HepG2 (cell line): ENCODE data around the gene THOP1. TPM values are rescaled to one million over a fixed set of nuclear protein-coding genes. Genes with fewer than 3 reads are reported as not detected.

ENCODE experiments used
- ATAC-seq: fragments of 200-7000 bp; cut with Tn5 transposase; 3 replicates; pipeline ENCODE4 v1.9.1; 2020; ENCODE audit warnings: mild to moderate bottlenecking, moderate library complexity
- BruUV-seq: library from RNA; stranded (reverse); fragments of 400-500 nt; replicated peaks from 2 replicates; lab custom pipeline; 2021; lab: Mats Ljungman, UMichigan
- CTCF ChIA-PET: fragments of 300-600 bp; formaldehyde crosslinking; extraction: SDS; loops from one replicate; lab custom pipeline; 2021; ENCODE audit warnings: low total read pairs, inconsistent platforms, low intra/inter-chr PET ratio; lab: Yijun Ruan, JAX
- POLR2A ChIA-PET: fragments of 350-600 bp; sonication (Branson Sonifier 250); formaldehyde crosslinking; loops from one replicate; lab custom pipeline; 2020; ENCODE audit warnings: antibody characterized with exemption, inconsistent platforms; lab: Yijun Ruan, JAX
- DNase-seq: peaks from one replicate; pipeline ENCODE4 v3.0.0-alpha.2; 2015; ENCODE audit warnings: low spot score
- FAIRE-seq: peaks from 3 replicates; lab custom pipeline; 2011; peaks lifted over from hg19 to GRCh38; lab: Jason Lieb, UNC
- H2AFZ ChIP-seq: one replicate; pipeline ENCODE4 v1.6.1; 2011; ENCODE audit warnings: low read length, inconsistent platforms
- H3K27ac ChIP-seq: fragments of 300-600 bp; 3 replicates; pipeline ENCODE4 v1.8.0; 2011; ENCODE audit warnings: mixed run types, mild to moderate bottlenecking, mixed read lengths, low read length, inconsistent platforms; ENCODE audit not compliant: insufficient read depth; ENCODE audit errors: extremely low read length
- H3K27me3 ChIP-seq, 2 experiments: fragments of 200-600 bp in 1 of 2; 2 replicates in 1 of 2; 3 replicates in 1 of 2; pipeline versions ENCODE4 v1.6.0 to v1.8.0; 2011; ENCODE audit warnings: low read length in 2 of 2, mild to moderate bottlenecking in 2 of 2, moderate library complexity in 2 of 2, inconsistent platforms in 1 of 2; ENCODE audit not compliant: insufficient read depth in 2 of 2, control insufficient read depth in 1 of 2
- H3K36me3 ChIP-seq, 2 experiments: fragments of 200-600 bp in 1 of 2; replicated peaks in 1 of 2; 2 replicates in 1 of 2; 3 replicates in 1 of 2; pipeline versions ENCODE4 v1.5.1 to v1.8.0; 2011; ENCODE audit warnings: low read length in 2 of 2, inconsistent platforms in 1 of 2; ENCODE audit not compliant: insufficient read depth in 2 of 2, control insufficient read depth in 1 of 2
- H3K4me1 ChIP-seq: 2 replicates; pipeline ENCODE4 v1.5.1; 2012; ENCODE audit warnings: low read length, inconsistent platforms; ENCODE audit not compliant: insufficient read depth
- H3K4me2 ChIP-seq: 2 replicates; pipeline ENCODE4 v1.6.0; 2011; ENCODE audit warnings: low read depth, low read length, inconsistent platforms
- H3K4me3 ChIP-seq, 3 experiments: fragments of 200-600 bp in 1 of 3; sonication (generic), shearing (Covaris generic) in 1 of 3; replicated peaks in 1 of 3; 2 replicates each; pipeline ENCODE4 v1.5.1; 2011 to 2016; ENCODE audit warnings: low read length in 3 of 3, inconsistent platforms in 2 of 3, low read depth in 2 of 3, mild to moderate bottlenecking in 2 of 3, control low read depth in 1 of 3, mixed read lengths in 1 of 3; ENCODE audit not compliant: insufficient read depth in 1 of 3
- H3K79me2 ChIP-seq: one replicate; pipeline ENCODE4 v1.6.1; 2011; ENCODE audit warnings: low read length, inconsistent platforms; ENCODE audit not compliant: insufficient read depth
- H3K9ac ChIP-seq: 2 replicates; pipeline ENCODE4 v1.6.0; 2011; ENCODE audit warnings: mild to moderate bottlenecking, low read depth, low read length, inconsistent platforms; ENCODE audit not compliant: insufficient read depth
- H3K9me3 ChIP-seq: 2 replicates; pipeline ENCODE4 v1.5.1; 2012; ENCODE audit warnings: mild to moderate bottlenecking, low read length
- H4K20me1 ChIP-seq: 2 replicates; pipeline ENCODE4 v1.6.0; 2011; ENCODE audit warnings: inconsistent platforms, mild to moderate bottlenecking, low read length, moderate library complexity; ENCODE audit not compliant: insufficient read depth
- KLF12 ChIP-seq: sonication (generic); formaldehyde crosslinking; IDR thresholded peaks from 2 replicates; pipeline ENCODE4 v1.4.0; 2020; ENCODE audit warnings: missing genetic modification reagents, borderline replicate concordance
- MAFG ChIP-seq: sonication (generic); formaldehyde crosslinking; IDR thresholded peaks from 2 replicates; pipeline ENCODE4 v1.5.1; 2020; ENCODE audit warnings: mild to moderate bottlenecking, missing genetic modification reagents
- MIER2 ChIP-seq: IDR thresholded peaks from 2 replicates; pipeline ENCODE4 v1.6.1; 2016; ENCODE audit warnings: missing biosample characterization, missing genetic modification reagents
- NR2C2 ChIP-seq: sonication (generic); formaldehyde crosslinking; IDR thresholded peaks from 2 replicates; pipeline ENCODE4 v1.4.0; 2020; ENCODE audit warnings: missing genetic modification reagents, mild to moderate bottlenecking, moderate library complexity, borderline replicate concordance
- PCBP1 ChIP-seq: fragments of 200-400 bp; formaldehyde crosslinking; IDR thresholded peaks from 2 replicates; pipeline ENCODE4 v1.6.1; 2017; ENCODE audit warnings: mild to moderate bottlenecking, low read depth, low read length, borderline replicate concordance
- TCF7L2 ChIP-seq: IDR thresholded peaks from 2 replicates; pipeline ENCODE4 v1.6.1; 2011; ENCODE audit warnings: mild to moderate bottlenecking, low read depth, low read length, moderate library complexity
- ZFAT ChIP-seq: sonication (generic); formaldehyde crosslinking; conservative IDR thresholded peaks from 2 replicates; pipeline ENCODE4 v1.8.1; 2023; ENCODE audit warnings: missing genetic modification reagents, inconsistent platforms
- ZNF180 ChIP-seq: sonication (generic); formaldehyde crosslinking; IDR thresholded peaks from 2 replicates; pipeline ENCODE4 v1.4.0; 2020; ENCODE audit warnings: low read depth, missing genetic modification reagents, borderline replicate concordance
- ZNF383 ChIP-seq: sonication (generic); formaldehyde crosslinking; IDR thresholded peaks from 2 replicates; pipeline ENCODE4 v1.4.0; 2020; ENCODE audit warnings: missing genetic modification reagents, mild to moderate bottlenecking, borderline replicate concordance
- ZNF460 ChIP-seq: sonication (generic); formaldehyde crosslinking; IDR thresholded peaks from 2 replicates; pipeline ENCODE4 v1.5.1; 2020; ENCODE audit warnings: missing genetic modification reagents, mild to moderate bottlenecking, borderline replicate concordance
- ZNF569 ChIP-seq: sonication (generic); formaldehyde crosslinking; IDR thresholded peaks from 2 replicates; pipeline ENCODE4 v1.5.0; 2020; ENCODE audit warnings: mild to moderate bottlenecking, missing genetic modification reagents, moderate library complexity, borderline replicate concordance
- ZNF747 ChIP-seq: sonication (generic); formaldehyde crosslinking; IDR thresholded peaks from 2 replicates; pipeline ENCODE4 v1.8.1; 2023; ENCODE audit warnings: missing genetic modification reagents, mild to moderate bottlenecking, borderline replicate concordance
- WGBS: methylation state at CpG from one replicate; pipeline ENCODE4 v1.1.6; 2017; ENCODE audit warnings: low lambda C conversion rate; 5-methylcytosine and 5-hydroxymethylcytosine counted together
- in situ Hi-C: cut with HindIII; loops from 2 replicates; pipeline ENCODE4 v1.10.0; 2017; ENCODE audit warnings: low pct_unique_long_range_greater_than_20kb; ENCODE audit not compliant: extremely low pct_ligation_motif_present
- intact Hi-C: fragments of 100-400 bp; cut with micrococcal nuclease; formaldehyde crosslinking; loops from one replicate; pipeline ENCODE4 v1.10.0; 2022; ENCODE audit not compliant: unreplicated experiment
- polyA plus RNA-seq, 8 experiments: library from polyadenylated mRNA; depleted of rRNA in 3 of 8; stranded (reverse) in 7 of 8; unstranded in 1 of 8; fragments of >200 nt; fragmentation: Illumina TruSeq in 4 of 8; extraction: Trizol in 4 of 8; gene quantifications; 2 replicates each; pipeline versions ENCODE4 v1.2.1 to v1.2.3, GENCODE V29; 2011 to 2016; ENCODE audit warnings: low read depth in 4 of 8, missing spikeins in 1 of 8, mixed read lengths in 1 of 8; ENCODE audit not compliant: insufficient read depth in 1 of 8
- total RNA-seq, 5 experiments: library from RNA; depleted of rRNA; stranded (reverse); fragments of >200 nt; fragmentation: Illumina TruSeq; extraction: Trizol; gene quantifications; 2 replicates each; pipeline ENCODE4 v1.2.3, GENCODE V29; 2016; ENCODE audit warnings: low read depth in 1 of 5

The THOP1 gene
- total and polyA plus RNA-seq, 2 of the 13 experiments (the other 11 are each of a cell fraction or from before 2014, with no cell fraction given), result 74.4 to 116 TPM

GRCh38 chr19:2750808-2751437, 34.4 kb upstream of the THOP1 start:
- no peak overlapping the region for H3K4me3 ChIP-seq
- no peak overlapping the region for H2AFZ ChIP-seq
- 73% methylated on average over 13 of the region's 17 CpGs for WGBS
- H3K9ac ChIP-seq, result no peak overlapping the region
- no peak overlapping the region for H3K4me2 ChIP-seq
- H3K4me1 ChIP-seq, result no peaks in the 10 kb centered on the region
- no peak for DNase-seq
- POLR2A ChIA-PET, result interaction anchor here (1.2 kb wide), 1 partner anchor 103 kb away, joined by 3 read pairs; no protein-coding TSS in a partner anchor
- no TSS peak for BruUV-seq
- TF ChIP-seq ZNF569 (CRISPR knock-in tag), result no peak
- TF ChIP-seq ZNF383 (CRISPR knock-in tag), result no peak
- TF ChIP-seq NR2C2 (CRISPR knock-in tag), result no peak
- TF ChIP-seq PCBP1, result no peak
- no peak for TF ChIP-seq ZNF180 (CRISPR knock-in tag)
- TF ChIP-seq ZNF460 (CRISPR knock-in tag), result no peak
- TF ChIP-seq MIER2 (CRISPR knock-in tag), result no peak
- no peak for TF ChIP-seq TCF7L2
- TF ChIP-seq ZNF747 (CRISPR knock-in tag), result no peak
- no peak for TF ChIP-seq ZFAT (CRISPR knock-in tag)
- no peak for TF ChIP-seq MAFG (CRISPR knock-in tag)
- TF ChIP-seq KLF12, result no peak
- TF ChIP-seq, all 625 proteins: peak for 0
- Histone ChIP-seq H3K27ac (no peak overlapping the region), H3K36me3 (peaks cover 8 to 9% of the 10 kb centered on the region in 2 experiments; a peak in 3 of 5 replicates), H3K27me3 (no peaks in the 10 kb centered on the region), H3K79me2 (no peaks in the 10 kb centered on the region), H4K20me1 (no peaks in the 10 kb centered on the region), H3K9me3 (no peaks in the 10 kb centered on the region)
- intact Hi-C loops (no loop called here), in situ Hi-C loops (loop anchor here (5.0 kb wide), 1 partner anchor 104 kb away; no protein-coding TSS in a partner anchor)
- FAIRE-seq (no peak), ATAC-seq (no peak)
- CTCF ChIA-PET, result interaction anchor here (3.3 kb wide), 1 partner anchor 102 kb away, joined by 49 read pairs; no protein-coding TSS in a partner anchor
